HT1080 (cell line): ENCODE measurements around the gene PCDHB9. TPM values are rescaled to one million over a fixed set of nuclear protein-coding genes. Genes with fewer than 3 reads are reported as not detected.
"Not testable (repeated sequence)": the region's sequence is repeated elsewhere in the genome, so short reads cannot be mapped to it uniquely, and the experiment has no call there.

Experiments
- DNase-seq: peaks from one replicate; pipeline ENCODE4 v3.0.0-alpha.2; 2015; ENCODE audit warnings: low read depth
- polyA plus RNA-seq, 2 experiments: library from polyadenylated mRNA; depleted of rRNA; stranded (reverse); fragments of >200 nt; gene quantifications; 2 replicates each; pipeline ENCODE4 v1.2.3, GENCODE V29; 2015
- total RNA-seq: library from RNA; depleted of rRNA; stranded (reverse); fragments of >200 nt; shearing (Covaris generic); gene quantifications from 2 replicates; pipeline ENCODE4 v1.2.3, GENCODE V29; 2014; rRNA removed

PCDHB9 gene
- total RNA-seq = 0.40 TPM in 1 of 2 replicates, not detected in the other
- polyA plus RNA-seq (2015; cell fraction: cytosol; rRNA removed) = 0.12 and 0.23 TPM in 2 replicates
- polyA plus RNA-seq (2015; cell fraction: nucleus; rRNA removed) = 0.12 TPM in 2 replicates

GRCh38 chr5:141186897-141187512 is at the start of gene PCDHB9:
Gene PCDHB9 (plus strand): TSS chr5:141187161. CDS start chr5:141187319, 158 bp downstream.
- DNase-seq = no peak

GRCh38 chr5:141137346-141137745 is 49.6 kb upstream of the PCDHB9 start:
- DNase-seq = not testable (repeated sequence)

GRCh38 chr5:141149812-141150211 is 37.1 kb upstream of the PCDHB9 start, which contains the start of gene PCDHB6:
Gene PCDHB6 (plus strand): TSS chr5:141150057. CDS start chr5:141150258, 201 bp downstream.
- peak; percentile 11 for DNase-seq

- no peak for DNase-seq
These were observed 36.6 kb upstream of the PCDHB9 start for GRCh38 chr5:141150224-141150992.

GRCh38 chr5:141150993-141151325 is 36.0 kb upstream of the PCDHB9 start:
- DNase-seq = no peak

GRCh38 chr5:141151632-141152031 is 35.3 kb upstream of the PCDHB9 start:
- DNase-seq = not testable (repeated sequence)

GRCh38 chr5:141152096-141152495 is 34.9 kb upstream of the PCDHB9 start:
- not testable (repeated sequence) for DNase-seq

- DNase-seq = no peak
These were observed 31.2 kb upstream of the PCDHB9 start for GRCh38 chr5:141155540-141156374.

- not testable (repeated sequence) for DNase-seq
These were observed 29.6 kb upstream of the PCDHB9 start for GRCh38 chr5:141157356-141157755.

- DNase-seq = not testable (repeated sequence)
These were observed 29.1 kb upstream of the PCDHB9 start for GRCh38 chr5:141157901-141158300.

- no peak for DNase-seq
These were observed 14.4 kb upstream of the PCDHB9 start, which contains the start of gene PCDHB7 for GRCh38 chr5:141172381-141173204. Gene PCDHB7 (plus strand): TSS chr5:141172644. CDS start chr5:141172836, 192 bp downstream.

- DNase-seq = not testable (repeated sequence)
These were observed 12.5 kb upstream of the PCDHB9 start for GRCh38 chr5:141174291-141175104.

GRCh38 chr5:141175933-141176332 is 11.0 kb upstream of the PCDHB9 start:
- DNase-seq = no peak

GRCh38 chr5:141177577-141178191 is 9.3 kb upstream of the PCDHB9 start, which contains the start of gene PCDHB8:
Gene PCDHB8 (plus strand): TSS chr5:141177790. CDS start chr5:141178035, 245 bp downstream.
- peak; percentile 11 for DNase-seq

- DNase-seq = not testable (repeated sequence)
These were observed 7.6 kb upstream of the PCDHB9 start for GRCh38 chr5:141179371-141179770.

GRCh38 chr5:141179876-141180275 is 7.1 kb upstream of the PCDHB9 start:
- DNase-seq = not testable (repeated sequence)

- no peak for DNase-seq
These were observed 6.6 kb upstream of the PCDHB9 start for GRCh38 chr5:141180313-141180712.

GRCh38 chr5:141182248-141182647 is 4.7 kb upstream of the PCDHB9 start, which contains the start of gene PCDHB16:
Gene PCDHB16 (plus strand): TSS chr5:141182387. CDS start chr5:141182560, 173 bp downstream.
- DNase-seq = peak; percentile 3
